Activated CD4-positive, CD25-positive, alpha-beta regulatory T cell treated with anti-CD3 and anti-CD28 coated beads, Interleukin-2, amount 50 U/mL, for 24 hours (primary cell): ENCODE data around the gene IZUMO1.
"Not testable (repeated sequence)": the region's sequence is repeated elsewhere in the genome, so short reads cannot be mapped to it uniquely, and the experiment has no call there.

Source experiments
- ATAC-seq, 2 donors: fragments of 150-1000 bp; cut with Tn5 transposase; one replicate each; pipeline ENCODE4 v1.10.0; 2021; ENCODE audit warnings: mild to moderate bottlenecking in 1 of 2, moderate library complexity in 1 of 2

Gene IZUMO1

DNA sequence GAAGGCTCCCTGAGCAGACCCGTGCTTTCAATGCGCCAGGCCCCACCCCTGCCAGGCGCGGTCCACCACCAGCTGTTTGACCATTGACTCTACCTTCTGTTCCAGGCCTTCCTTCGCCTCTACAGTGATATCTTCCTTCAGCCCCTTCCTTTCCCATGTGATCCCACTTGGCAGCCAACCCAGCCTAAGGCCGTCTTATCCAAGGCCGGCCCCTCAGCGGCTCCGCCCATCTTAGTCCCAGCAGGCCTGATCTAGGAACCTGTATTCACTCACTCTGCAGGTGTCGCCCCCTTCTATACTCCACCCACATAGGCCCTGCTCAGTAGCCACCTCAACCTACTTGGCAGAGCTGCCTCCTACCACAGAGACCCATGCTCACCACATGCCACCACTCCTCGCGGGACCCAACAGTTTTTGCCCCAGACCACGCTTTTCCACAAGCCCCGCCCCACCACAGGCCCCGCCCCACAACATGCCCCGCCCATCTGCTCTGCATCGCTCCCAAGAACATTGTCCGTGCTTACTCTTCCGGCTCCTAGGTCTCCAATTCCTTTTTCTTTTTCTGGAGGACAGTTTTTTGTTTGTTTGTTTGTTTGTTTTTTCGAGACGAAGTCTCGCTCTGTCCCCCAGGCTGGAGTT is 9.2 kb downstream of the IZUMO1 start:
- ATAC-seq, result no peak

GRCh38 chr19:48735031-48735615 is 11.6 kb downstream of the IZUMO1 start:
- ATAC-seq, result no peak

DNA sequence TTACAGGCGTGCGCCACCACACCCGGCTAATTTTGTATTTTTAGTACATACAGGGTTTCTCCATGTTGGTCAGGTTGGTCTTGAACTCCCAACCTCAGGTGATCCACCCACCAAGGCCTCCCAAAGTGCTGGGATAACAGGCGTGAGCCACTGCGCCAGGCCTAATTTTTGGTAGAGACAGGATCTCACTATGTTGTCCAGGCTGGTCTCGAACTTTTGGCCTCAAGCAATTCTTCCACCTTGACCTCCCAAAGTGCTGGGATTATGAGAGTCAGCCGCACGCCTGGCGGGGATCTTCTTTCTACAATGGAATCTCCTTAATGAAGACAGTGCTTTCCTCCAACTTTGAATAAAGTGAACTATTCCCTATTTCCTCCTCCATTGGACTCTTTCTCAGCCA is 12.1 kb downstream of the IZUMO1 start:
- ATAC-seq, result no peak

GRCh38 chr19:48731452-48731851 is 15.3 kb downstream of the IZUMO1 start:
- ATAC-seq, result no peak

DNA sequence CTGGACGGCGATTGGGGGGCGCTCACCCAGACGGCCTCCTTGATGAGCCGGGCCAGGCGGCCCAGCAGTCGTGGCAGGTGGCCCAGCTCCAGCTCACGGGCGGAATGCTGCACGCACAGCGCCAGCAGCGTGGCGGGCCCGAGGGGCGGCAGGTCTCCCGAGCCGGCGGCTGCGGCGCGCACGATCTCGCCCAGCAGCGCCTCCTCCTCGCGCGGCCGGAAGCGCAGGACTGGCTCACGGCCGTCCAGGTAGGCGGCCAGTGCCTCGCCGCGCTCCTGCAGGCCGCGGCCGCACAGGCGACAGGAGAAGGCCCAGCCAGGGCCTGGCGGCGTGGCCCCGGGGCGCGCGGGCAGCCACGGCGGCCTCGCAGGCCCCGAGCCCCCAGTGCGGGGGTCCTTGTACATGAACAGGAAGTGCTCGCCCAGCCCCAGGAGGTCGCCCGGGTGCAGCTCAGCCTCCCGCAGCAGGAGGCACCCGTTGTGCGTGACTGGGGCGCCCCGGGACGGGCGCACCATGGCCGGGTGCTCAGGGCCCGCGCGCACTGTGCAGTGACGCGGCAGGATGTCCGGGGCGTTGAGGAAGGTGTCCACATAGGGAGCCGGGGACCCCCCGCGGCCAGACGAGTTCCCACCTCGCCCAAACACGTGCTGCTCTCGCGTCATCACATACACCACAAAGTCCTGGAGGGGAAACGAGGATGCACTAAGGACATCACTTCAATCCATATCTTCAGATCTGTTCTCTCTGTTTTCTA is 17.6 kb downstream of the IZUMO1 start:
- no peak for ATAC-seq

GRCh38 chr19:48726556-48726955 is 20.2 kb downstream of the IZUMO1 start:
- ATAC-seq, result peak in 1 of 2 donors; percentile 48

GRCh38 chr19:48724796-48725753 is 21.6 kb downstream of the IZUMO1 start:
- peak; percentile 50 to 53 for ATAC-seq

GRCh38 chr19:48722196-48722708 is 24.5 kb downstream of the IZUMO1 start:
- ATAC-seq, result no peak

GRCh38 chr19:48720613-48721296 is 26.0 kb downstream of the IZUMO1 start:
- ATAC-seq, result peak; percentile 90 to 93

DNA sequence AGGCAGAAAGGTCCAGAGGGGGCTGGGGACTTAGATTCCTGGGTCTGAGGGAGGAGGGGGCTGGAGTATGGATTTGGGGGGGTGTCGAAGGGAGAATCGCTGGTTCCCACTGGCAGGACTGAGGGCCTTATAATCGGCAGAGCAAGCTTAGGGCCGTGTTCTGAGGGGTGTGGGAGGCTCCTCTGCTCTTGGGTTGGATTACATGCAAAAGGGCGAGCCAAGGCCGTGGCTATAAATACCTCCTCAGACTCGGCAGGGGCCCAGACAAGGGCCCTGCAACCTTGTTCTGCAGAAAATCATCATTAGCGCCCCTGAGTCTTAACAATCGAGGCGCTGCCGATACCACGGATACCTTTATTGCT is 26.5 kb downstream of the IZUMO1 start:
- peak in 1 of 2 donors; percentile 1 for ATAC-seq

DNA sequence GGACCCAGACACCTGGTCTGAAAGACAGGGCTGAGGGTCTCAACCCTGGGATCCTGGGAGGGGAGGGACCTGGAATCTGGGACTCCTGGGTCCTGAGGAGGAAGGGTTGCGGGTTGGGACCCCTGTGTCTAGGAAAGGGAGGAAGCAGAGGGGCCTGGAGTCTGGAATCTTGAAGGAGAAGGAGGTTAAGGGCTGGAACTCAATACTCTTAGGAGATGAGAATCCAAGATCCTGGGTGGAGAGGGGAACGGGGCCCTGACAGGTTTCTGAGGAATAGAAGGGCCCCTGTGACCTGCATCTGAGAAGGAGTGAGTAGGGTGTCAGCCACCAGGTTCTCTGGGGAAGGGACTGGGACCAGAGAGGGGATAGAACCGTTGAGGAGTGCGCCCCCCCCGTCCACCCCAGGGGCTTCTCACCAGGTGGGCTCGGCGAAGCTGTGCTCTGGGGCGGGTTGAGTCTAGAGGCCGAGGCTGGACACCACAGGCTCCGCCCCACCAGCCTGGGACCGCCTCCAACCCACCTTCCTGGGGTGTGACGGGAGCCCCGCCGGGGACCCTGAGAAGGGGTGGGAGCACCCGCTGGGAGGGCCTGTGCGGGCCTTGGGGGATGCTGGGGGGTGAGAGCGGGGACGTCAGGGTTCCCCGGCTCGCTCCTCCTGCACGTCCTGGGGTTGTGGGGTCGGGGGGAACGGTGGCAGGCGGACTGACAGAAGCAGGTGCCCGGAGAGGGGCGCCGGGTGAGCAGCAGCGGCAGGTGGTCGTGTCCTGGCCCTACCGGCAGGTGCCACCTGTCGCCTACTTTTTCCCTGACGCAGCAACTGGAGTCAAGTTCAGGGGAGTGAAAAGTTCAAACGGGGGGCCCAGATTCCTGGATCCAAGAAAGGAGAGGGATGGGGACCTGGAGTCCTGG is 27.2 kb downstream of the IZUMO1 start, which contains the start of gene MAMSTR:
MAMSTR (minus strand) TSS at position 463 of the 909 bp plus-strand sequence. CDS start 694 bp downstream, outside the sequence.
- no peak for ATAC-seq

DNA sequence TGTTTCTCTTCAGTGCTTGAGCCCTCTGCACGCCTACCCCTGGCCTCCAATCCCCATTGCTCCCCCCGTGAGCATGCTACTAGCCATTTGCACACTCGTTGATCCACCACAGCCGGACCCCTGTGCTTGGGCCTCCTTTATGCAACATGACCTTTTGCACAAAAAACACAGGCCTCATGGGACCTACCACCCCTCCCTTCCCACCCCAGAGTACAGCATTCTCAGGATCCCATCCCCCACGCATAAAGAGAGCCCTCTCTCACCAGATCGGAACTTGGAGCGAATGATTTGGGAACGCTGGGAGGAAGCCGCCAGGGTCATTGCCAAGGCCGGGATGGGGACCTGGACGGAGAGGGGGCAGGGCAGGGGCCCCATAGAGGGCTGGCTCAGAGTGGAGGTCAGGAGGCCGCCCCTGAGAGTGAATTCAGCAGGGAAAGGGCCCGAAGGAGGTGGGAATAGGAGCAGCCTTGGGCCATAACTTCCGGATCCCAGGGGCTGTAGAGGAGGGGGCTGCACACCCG is 27.9 kb downstream of the IZUMO1 start:
- no peak for ATAC-seq

DNA sequence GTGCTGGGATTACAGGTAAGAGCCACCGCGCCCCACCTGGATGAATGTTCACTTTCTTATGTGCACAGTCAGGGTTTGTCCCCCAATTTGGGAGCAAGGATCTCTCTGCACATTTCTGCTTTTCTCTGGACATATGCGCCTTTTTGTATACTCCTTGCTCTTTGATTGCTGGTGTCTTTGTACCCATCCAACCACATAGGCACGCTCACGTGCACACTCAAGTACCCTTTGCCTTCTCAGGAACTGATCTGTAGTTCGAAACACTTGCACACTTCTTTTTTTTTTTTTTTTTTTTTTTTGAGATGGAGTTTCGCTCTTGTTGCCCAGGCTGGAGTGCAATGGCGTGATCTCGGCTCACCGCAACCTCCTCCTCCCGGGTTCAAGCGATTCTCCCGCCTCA is 28.6 kb downstream of the IZUMO1 start:
- ATAC-seq, result not testable (repeated sequence)

DNA sequence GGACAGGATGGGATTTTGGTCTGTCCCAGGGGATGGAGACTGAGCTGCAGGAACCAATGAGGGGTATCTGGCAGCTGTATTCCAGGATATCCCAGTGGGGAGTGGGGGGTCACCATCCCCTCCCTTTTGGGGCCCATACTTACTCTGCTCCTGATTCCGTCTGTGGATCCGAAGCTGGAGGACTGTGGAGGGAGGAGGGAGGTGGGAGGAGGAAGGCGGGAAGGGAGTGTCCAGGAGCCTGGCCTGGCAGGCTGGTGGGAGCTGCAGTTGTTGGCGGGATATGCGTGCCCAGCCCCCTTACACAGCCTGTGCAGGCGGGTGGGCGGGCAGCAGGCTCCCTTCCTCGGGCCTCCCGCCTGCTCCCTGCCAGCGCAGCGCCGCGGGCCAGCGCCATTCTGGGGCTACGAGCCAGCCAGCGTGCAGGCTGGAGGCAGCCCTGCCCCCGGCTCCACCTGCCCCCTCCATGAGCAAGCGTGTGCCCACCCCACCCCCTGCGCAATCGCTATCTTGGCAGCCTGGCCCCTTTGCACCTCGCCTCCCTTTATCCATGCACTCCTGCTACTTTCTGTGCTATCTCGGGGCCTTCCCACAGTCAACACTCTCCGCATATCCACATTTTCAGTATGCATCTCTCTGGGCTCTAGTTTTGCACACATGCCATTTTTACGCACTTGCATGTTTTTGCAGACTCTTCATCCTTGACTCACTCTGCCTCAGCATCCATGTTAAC is 30.0 kb downstream of the IZUMO1 start:
- no peak for ATAC-seq

- no peak for ATAC-seq
Measured at GRCh38 chr19:48715681-48716171, 31.0 kb downstream of the IZUMO1 start.

DNA sequence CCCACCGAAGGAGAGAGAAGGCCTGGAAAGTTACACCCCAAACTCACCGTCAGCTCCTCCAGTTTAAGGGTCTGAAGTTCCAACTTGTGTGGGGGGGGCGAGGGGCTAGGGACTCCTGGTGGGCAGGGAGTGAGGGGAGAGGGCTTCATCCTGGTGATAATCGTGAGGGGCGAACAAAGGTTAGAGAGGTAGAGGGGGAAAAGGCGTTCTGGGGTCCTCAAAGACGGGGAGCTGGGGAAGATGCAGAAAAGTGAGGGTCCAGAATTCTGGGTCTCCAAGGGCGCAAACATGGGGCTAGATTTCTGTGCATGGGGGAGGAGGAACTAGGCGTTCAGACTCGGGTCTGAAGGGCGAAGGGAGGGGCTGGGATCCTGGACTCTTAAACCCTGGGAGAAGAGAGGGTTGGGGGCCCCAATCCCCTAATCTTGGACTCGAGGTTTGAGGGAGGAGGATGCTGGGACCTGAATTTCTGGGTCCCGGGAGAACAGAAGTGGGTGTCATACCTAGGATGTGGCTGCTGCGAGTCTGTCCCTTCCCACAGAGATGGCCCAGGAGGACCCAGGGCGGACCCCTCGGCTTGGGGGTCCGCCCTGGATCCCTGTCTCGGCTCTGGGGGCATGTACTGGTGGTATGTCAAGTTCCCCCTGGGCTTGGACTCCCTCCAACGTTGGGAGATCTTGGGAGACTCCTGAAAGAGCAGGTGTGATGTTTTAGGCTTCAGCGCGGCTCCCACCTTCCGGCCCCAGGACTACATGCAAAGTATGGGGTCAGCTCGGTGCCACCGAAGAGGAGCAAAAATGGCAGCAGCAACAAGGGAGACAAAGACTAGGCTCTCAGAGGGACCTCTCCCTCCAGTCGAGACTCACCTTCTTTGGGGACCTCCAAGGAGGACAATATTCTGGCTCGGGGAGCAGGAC is 31.7 kb downstream of the IZUMO1 start:
- ATAC-seq, result no peak

GRCh38 chr19:48713864-48714755 is 32.6 kb downstream of the IZUMO1 start:
- peak; percentile 91 to 92 for ATAC-seq
